ENCODE results near the gene PADI1. TPM values are rescaled to one million over a fixed set of nuclear protein-coding genes. Genes with fewer than 3 reads are reported as not detected.

PADI1 gene
- total RNA-seq, 1 experiment from 2014 or later = 0.03 TPM

- Histone ChIP-seq H3K4me3 (no peak overlapping the region), H3K36me3 (no peaks in the 10 kb centered on the region), H3K9me3 (no peaks in the 10 kb centered on the region), H3K27me3 (no peaks in the 10 kb centered on the region)
- no peak for DNase-seq
Observed at GRCh38 chr1:17201201-17202021, 3.5 kb upstream of the PADI1 start.

- H3K9me3 ChIP-seq = no peaks in the 10 kb centered on the region
Observed at GRCh38 chr1:17205652-17206051, 724 bp downstream of the PADI1 start.

GRCh38 chr1:17206196-17206595 is 1.3 kb downstream of the PADI1 start:
- no peak overlapping the region for H3K4me3 ChIP-seq
- no peak for DNase-seq
- H3K27me3 ChIP-seq = no peaks in the 10 kb centered on the region
- H3K36me3 ChIP-seq = no peaks in the 10 kb centered on the region
- H3K9me3 ChIP-seq = no peaks in the 10 kb centered on the region

More at GRCh38 chr1:17205652-17206051, 724 bp downstream of the PADI1 start:
- no peaks in the 10 kb centered on the region for H3K27me3 ChIP-seq
- H3K36me3 ChIP-seq = no peaks in the 10 kb centered on the region
- no peak for DNase-seq
- H3K4me3 ChIP-seq = no peak overlapping the region

- no peaks in the 10 kb centered on the region for H3K9me3 ChIP-seq
- no peak overlapping the region for H3K4me3 ChIP-seq
- no peaks in the 10 kb centered on the region for H3K36me3 ChIP-seq
- DNase-seq = no peak
- no peaks in the 10 kb centered on the region for H3K27me3 ChIP-seq
Observed at GRCh38 chr1:17207046-17207445, 2.1 kb downstream of the PADI1 start.

- H3K27me3 ChIP-seq = no peaks in the 10 kb centered on the region
- no peaks in the 10 kb centered on the region for H3K36me3 ChIP-seq
- no peak overlapping the region for H3K4me3 ChIP-seq
- no peaks in the 10 kb centered on the region for H3K9me3 ChIP-seq
- DNase-seq = no peak
Observed at GRCh38 chr1:17207540-17207939, 2.6 kb downstream of the PADI1 start.

- H3K9me3 ChIP-seq = no peaks in the 10 kb centered on the region
- H3K4me3 ChIP-seq = no peak overlapping the region
- H3K27me3 ChIP-seq = no peaks in the 10 kb centered on the region
- DNase-seq = peak; percentile 70
- no peaks in the 10 kb centered on the region for H3K36me3 ChIP-seq
Observed at GRCh38 chr1:17207966-17208418, 3.1 kb downstream of the PADI1 start.

GRCh38 chr1:17208546-17208945 is 3.6 kb downstream of the PADI1 start:
- H3K27me3 ChIP-seq = no peaks in the 10 kb centered on the region
- no peaks in the 10 kb centered on the region for H3K36me3 ChIP-seq
- H3K4me3 ChIP-seq = no peak overlapping the region
- no peaks in the 10 kb centered on the region for H3K9me3 ChIP-seq
- DNase-seq = no peak

GRCh38 chr1:17209430-17209829 is 4.5 kb downstream of the PADI1 start:
- H3K4me3 ChIP-seq = no peak overlapping the region
- no peaks in the 10 kb centered on the region for H3K36me3 ChIP-seq
- DNase-seq = no peak
- H3K27me3 ChIP-seq = no peaks in the 10 kb centered on the region
- H3K9me3 ChIP-seq = no peaks in the 10 kb centered on the region

- H3K9me3 ChIP-seq = no peaks in the 10 kb centered on the region
- DNase-seq = no peak
- no peak overlapping the region for H3K4me3 ChIP-seq
- no peaks in the 10 kb centered on the region for H3K27me3 ChIP-seq
- no peaks in the 10 kb centered on the region for H3K36me3 ChIP-seq
Observed at GRCh38 chr1:17210176-17210575, 5.2 kb downstream of the PADI1 start.

GRCh38 chr1:17211377-17211776 is 6.4 kb downstream of the PADI1 start:
- Histone ChIP-seq H3K27me3 (no peaks in the 10 kb centered on the region), H3K4me3 (no peak overlapping the region), H3K36me3 (no peaks in the 10 kb centered on the region), H3K9me3 (no peaks in the 10 kb centered on the region)
- no peak for DNase-seq

- H3K4me3 ChIP-seq = no peak overlapping the region
- no peaks in the 10 kb centered on the region for H3K36me3 ChIP-seq
- H3K9me3 ChIP-seq = no peaks in the 10 kb centered on the region
- H3K27me3 ChIP-seq = no peaks in the 10 kb centered on the region
- DNase-seq = no peak
Observed at GRCh38 chr1:17212009-17212408, 7.1 kb downstream of the PADI1 start.

GRCh38 chr1:17212487-17213121 is 7.7 kb downstream of the PADI1 start:
- no peak for DNase-seq
- Histone ChIP-seq H3K27me3 (no peaks in the 10 kb centered on the region), H3K36me3 (no peaks in the 10 kb centered on the region), H3K4me3 (no peak overlapping the region), H3K9me3 (no peaks in the 10 kb centered on the region)

- no peaks in the 10 kb centered on the region for H3K36me3 ChIP-seq
- DNase-seq = no peak
- 0 out of 2 replicates have a peak, but pooled peaks cover 2% of the 10 kb centered on the region for H3K27me3 ChIP-seq
- H3K4me3 ChIP-seq = no peak overlapping the region
- no peaks in the 10 kb centered on the region for H3K9me3 ChIP-seq
Observed at GRCh38 chr1:17213148-17213781, 8.3 kb downstream of the PADI1 start.

- H3K9me3 ChIP-seq = no peaks in the 10 kb centered on the region
- DNase-seq = no peak
- no peaks in the 10 kb centered on the region for H3K36me3 ChIP-seq
- H3K27me3 ChIP-seq = 0 out of 2 replicates have a peak, but pooled peaks cover 2% of the 10 kb centered on the region
- no peak overlapping the region for H3K4me3 ChIP-seq
Observed at GRCh38 chr1:17213782-17214148, 8.8 kb downstream of the PADI1 start.

- H3K27me3 ChIP-seq = 0 out of 2 replicates have a peak, but pooled peaks cover 2% of the 10 kb centered on the region
- no peak overlapping the region for H3K4me3 ChIP-seq
- no peaks in the 10 kb centered on the region for H3K36me3 ChIP-seq
- H3K9me3 ChIP-seq = no peaks in the 10 kb centered on the region
- DNase-seq = no peak
Observed at GRCh38 chr1:17214876-17215544, 10.1 kb downstream of the PADI1 start.

GRCh38 chr1:17215545-17215890 is 10.6 kb downstream of the PADI1 start:
- peak; percentile 81 for DNase-seq
- Histone ChIP-seq H3K9me3 (no peaks in the 10 kb centered on the region), H3K4me3 (no peak overlapping the region), H3K36me3 (no peaks in the 10 kb centered on the region), H3K27me3 (0 out of 2 replicates have a peak, but pooled peaks cover 2% of the 10 kb centered on the region)

GRCh38 chr1:17216078-17216477 is 11.2 kb downstream of the PADI1 start:
- no peak overlapping the region for H3K4me3 ChIP-seq
- no peaks in the 10 kb centered on the region for H3K9me3 ChIP-seq
- H3K36me3 ChIP-seq = no peaks in the 10 kb centered on the region
- 0 out of 2 replicates have a peak, but pooled peaks cover 2% of the 10 kb centered on the region for H3K27me3 ChIP-seq
- no peak for DNase-seq
